K562 (cell line): ENCODE measurements around the gene ZC3H12A. TPM values are rescaled to one million over a fixed set of nuclear protein-coding genes. Genes with fewer than 3 reads are reported as not detected.

Experiments
- ARID1B ChIP-seq: fragments of 450-650 bp; IDR thresholded peaks from 2 replicates; pipeline ENCODE4 v1.6.1; 2016; ENCODE audit warnings: antibody characterized with exemption, mild to moderate bottlenecking, inconsistent platforms
- CBFA2T2 ChIP-seq: fragments of 450-650 bp; conservative IDR thresholded peaks from 2 replicates; pipeline ENCODE4 v1.6.1; 2017; ENCODE audit warnings: mild to moderate bottlenecking
- FOXJ2 ChIP-seq: fragments of 200-800 bp; sonication (Bioruptor generic); IDR thresholded peaks from 2 replicates; pipeline ENCODE4 v1.6.1; 2016; ENCODE audit warnings: missing genetic modification characterization, missing compliant biosample characterization
- HNRNPUL1 ChIP-seq: fragments of 200-400 bp; formaldehyde crosslinking; IDR thresholded peaks from 2 replicates; pipeline ENCODE4 v1.6.1; 2017; ENCODE audit warnings: low read length
- KDM4B ChIP-seq, 2 experiments: fragments of 450-650 bp in 1 of 2; sonication (generic) in 1 of 2; IDR thresholded peaks; 2 replicates each; pipeline ENCODE4 v1.6.1; 2016 to 2017; ENCODE audit warnings: borderline replicate concordance in 2 of 2, antibody characterized with exemption in 1 of 2, low read depth in 1 of 2, mild to moderate bottlenecking in 1 of 2
- KLF10 ChIP-seq: fragments of 250-450 bp; sonication (Bioruptor Pico); IDR thresholded peaks from 2 replicates; pipeline ENCODE4 v1.6.1; 2021; ENCODE audit warnings: matching md5 sums
- MTA3 ChIP-seq: fragments of 450-650 bp; formaldehyde crosslinking; IDR thresholded peaks from 2 replicates; pipeline ENCODE4 v1.6.1; 2017; ENCODE audit warnings: mild to moderate bottlenecking, borderline replicate concordance
- NBN ChIP-seq: fragments of 450-650 bp; IDR thresholded peaks from 2 replicates; pipeline ENCODE4 v1.6.1; 2016; ENCODE audit warnings: low read depth, mild to moderate bottlenecking
- RBM14 ChIP-seq: fragments of 200-400 bp; formaldehyde crosslinking; IDR thresholded peaks from 2 replicates; pipeline ENCODE4 v1.6.1; 2018; ENCODE audit warnings: low read depth, mild to moderate bottlenecking, low read length, moderate library complexity, borderline replicate concordance; ENCODE audit not compliant: insufficient read depth
- SFPQ ChIP-seq: fragments of 200-400 bp; formaldehyde crosslinking; IDR thresholded peaks from 2 replicates; pipeline ENCODE4 v1.6.1; 2017; ENCODE audit warnings: mild to moderate bottlenecking, low read depth, low read length, moderate library complexity
- STAT5B ChIP-seq: fragments of 250-450 bp; sonication (Bioruptor Pico); IDR thresholded peaks from 2 replicates; pipeline ENCODE4 v1.8.0; 2021; ENCODE audit warnings: mild to moderate bottlenecking, inconsistent platforms
- THRB ChIP-seq: fragments of 450-650 bp; formaldehyde crosslinking; conservative IDR thresholded peaks from 2 replicates; pipeline ENCODE4 v1.4.0; 2022; ENCODE audit warnings: mild to moderate bottlenecking, missing genetic modification characterization
- ZKSCAN1 ChIP-seq: fragments of 150-350 bp; IDR thresholded peaks from 2 replicates; pipeline ENCODE4 v1.6.1; 2016; ENCODE audit warnings: low read depth, low read length
- ZNF41 ChIP-seq: fragments of 250-450 bp; sonication (Bioruptor Pico); conservative IDR thresholded peaks from 2 replicates; pipeline ENCODE4 v1.4.0; 2020; ENCODE audit warnings: mild to moderate bottlenecking
- polyA plus RNA-seq, 8 experiments: library from polyadenylated mRNA; depleted of rRNA in 4 of 8; stranded (reverse) in 5 of 8; unstranded in 3 of 8; fragments of >200 nt; fragmentation: Nextera tagmentation in 2 of 8; fragmentation: Illumina TruSeq in 1 of 8; extraction: Ambion mirVana in 2 of 8; extraction: Trizol in 1 of 8; gene quantifications; 2 replicates each; pipeline versions ENCODE4 v1.2.1 to v1.2.3, GENCODE V29; 2011 to 2014; ENCODE audit warnings: inconsistent platforms in 1 of 8, missing spikeins in 1 of 8
- total RNA-seq, 7 experiments: library from RNA; depleted of rRNA in 6 of 7; stranded (reverse); fragments of >200 nt in 6 of 7; fragmentation: Illumina TruSeq in 2 of 7; extraction: Trizol in 2 of 7; gene quantifications; 2 replicates each; pipeline versions ENCODE4 v1.2.1 to v1.2.3, GENCODE V29; 2011 to 2021; ENCODE audit warnings: low replicate concordance in 1 of 7

ZC3H12A gene
- total and polyA plus RNA-seq, 9 of the 15 experiments (the other 6 are each of a cell fraction or from before 2014, with no cell fraction given) = 0.14 to 9.4 (median 6.7) TPM

GRCh38 chr1:37479255-37480124 lies 5.1 kb downstream of the ZC3H12A start (continued):
- TF ChIP-seq KDM4B (IDR thresholded peaks at IDR 0.05; ENCODE audit: borderline replicate concordance in 2 of 2, low read depth in 1 of 2) (no peak; a peak in 1 of 4 replicates), FOXJ2 (tag) (no peak), NBN (no peak; the same call in 1 of the 2 replicates), MTA3 (0 out of 2 replicates have a peak, but pooled peaks have one; percentile 11), THRB (no peak; the same call in 1 of the 2 replicates), SFPQ (no peak), HNRNPUL1 (no peak), ARID1B (peak; percentile 82), KLF10 (CRISPR knock-in tag) (no peak), CBFA2T2 (peak; percentile 64), ZKSCAN1 (0 out of 2 replicates have a peak, but pooled peaks have one; percentile 35), RBM14 (no peak), STAT5B (CRISPR knock-in tag) (no peak), ZNF41 (CRISPR knock-in tag) (no peak)
